ENCODE measurements around the gene PZP. TPM values are rescaled to one million over a fixed set of nuclear protein-coding genes. Genes with fewer than 3 reads are reported as not detected.

The PZP gene
- total and polyA plus RNA-seq, 2 of the 13 experiments (the other 11 are each of a cell fraction or from before 2014, with no cell fraction given) = 0.07 to 0.89 TPM

DNA sequence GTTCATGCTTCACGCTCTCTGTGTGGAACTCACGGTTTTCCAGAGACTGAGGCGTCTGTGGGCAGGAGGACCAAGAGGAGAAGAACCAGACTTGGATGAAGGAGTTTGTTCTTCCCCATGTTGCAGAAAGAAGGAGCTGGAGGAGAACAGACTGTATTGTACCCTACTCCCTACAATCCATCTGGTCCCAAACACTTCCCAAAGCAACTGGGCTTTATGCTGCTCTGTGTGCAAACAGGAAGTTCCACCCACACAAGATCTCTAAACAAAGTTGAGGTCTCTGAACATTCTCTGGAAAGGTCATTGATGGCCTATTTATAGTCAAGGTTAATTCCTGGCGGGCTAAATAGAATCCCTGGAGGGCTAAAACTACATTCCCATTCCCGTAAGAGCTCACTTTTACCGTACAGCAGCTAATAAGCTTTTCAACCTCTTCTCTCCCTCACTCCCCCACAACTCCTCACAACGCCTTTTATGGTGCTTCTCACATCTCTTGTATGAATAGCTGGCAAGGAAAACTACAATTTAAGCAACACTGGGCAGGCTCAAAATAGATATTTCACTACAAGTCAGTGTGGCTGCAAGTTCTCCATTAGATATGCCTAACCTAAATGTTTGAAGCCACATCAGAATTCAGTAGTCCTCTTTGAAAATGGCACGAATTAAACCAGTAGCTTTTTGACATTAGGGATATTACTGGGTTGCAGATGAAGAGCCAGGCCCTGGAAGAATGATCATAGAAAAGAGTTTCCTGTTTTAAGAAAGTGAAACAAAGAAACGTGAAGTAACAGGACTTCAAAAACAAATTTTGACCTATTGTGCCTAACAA, 92.2 kb downstream of the PZP start, which contains the start of gene A2M (continued):
- TF ChIP-seq, protein P1, sequence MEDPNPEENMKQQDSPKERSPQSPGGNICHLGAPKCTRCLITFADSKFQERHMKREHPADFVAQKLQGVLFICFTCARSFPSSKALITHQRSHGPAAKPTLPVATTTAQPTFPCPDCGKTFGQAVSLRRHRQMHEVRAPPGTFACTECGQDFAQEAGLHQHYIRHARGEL (CRISPR knock-in tag; IDR thresholded peaks at IDR 0.05) = no peak
- TF ChIP-seq ZMYM4 (CRISPR knock-in tag; IDR thresholded peaks at IDR 0.05) = peak; percentile 84
- TF ChIP-seq MED8 (CRISPR knock-in tag; IDR thresholded peaks at IDR 0.05; ENCODE audit: insufficient replicate concordance) = peak; percentile 80
- TF ChIP-seq ZNF382 (CRISPR knock-in tag; IDR thresholded peaks at IDR 0.05; ENCODE audit: borderline replicate concordance) = no peak
- TF ChIP-seq, protein P2, sequence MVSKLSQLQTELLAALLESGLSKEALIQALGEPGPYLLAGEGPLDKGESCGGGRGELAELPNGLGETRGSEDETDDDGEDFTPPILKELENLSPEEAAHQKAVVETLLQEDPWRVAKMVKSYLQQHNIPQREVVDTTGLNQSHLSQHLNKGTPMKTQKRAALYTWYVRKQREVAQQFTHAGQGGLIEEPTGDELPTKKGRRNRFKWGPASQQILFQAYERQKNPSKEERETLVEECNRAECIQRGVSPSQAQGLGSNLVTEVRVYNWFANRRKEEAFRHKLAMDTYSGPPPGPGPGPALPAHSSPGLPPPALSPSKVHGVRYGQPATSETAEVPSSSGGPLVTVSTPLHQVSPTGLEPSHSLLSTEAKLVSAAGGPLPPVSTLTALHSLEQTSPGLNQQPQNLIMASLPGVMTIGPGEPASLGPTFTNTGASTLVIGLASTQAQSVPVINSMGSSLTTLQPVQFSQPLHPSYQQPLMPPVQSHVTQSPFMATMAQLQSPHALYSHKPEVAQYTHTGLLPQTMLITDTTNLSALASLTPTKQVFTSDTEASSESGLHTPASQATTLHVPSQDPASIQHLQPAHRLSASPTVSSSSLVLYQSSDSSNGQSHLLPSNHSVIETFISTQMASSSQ (IDR thresholded peaks at IDR 0.05; ENCODE audit: low read depth) = peak; percentile 67
- TF ChIP-seq, protein P2 (CRISPR knock-in tag; IDR thresholded peaks at IDR 0.05; ENCODE audit: borderline replicate concordance) = peak; percentile 93; the same call in 1 of the 2 replicates
- TF ChIP-seq ZKSCAN1 (IDR thresholded peaks at IDR 0.05; ENCODE audit: low read length) = no peak
- TF ChIP-seq ZSCAN31 (CRISPR knock-in tag; IDR thresholded peaks at IDR 0.05; ENCODE audit: low read depth) = peak; percentile 62; the same call in 1 of the 2 replicates
- TF ChIP-seq, protein P3, sequence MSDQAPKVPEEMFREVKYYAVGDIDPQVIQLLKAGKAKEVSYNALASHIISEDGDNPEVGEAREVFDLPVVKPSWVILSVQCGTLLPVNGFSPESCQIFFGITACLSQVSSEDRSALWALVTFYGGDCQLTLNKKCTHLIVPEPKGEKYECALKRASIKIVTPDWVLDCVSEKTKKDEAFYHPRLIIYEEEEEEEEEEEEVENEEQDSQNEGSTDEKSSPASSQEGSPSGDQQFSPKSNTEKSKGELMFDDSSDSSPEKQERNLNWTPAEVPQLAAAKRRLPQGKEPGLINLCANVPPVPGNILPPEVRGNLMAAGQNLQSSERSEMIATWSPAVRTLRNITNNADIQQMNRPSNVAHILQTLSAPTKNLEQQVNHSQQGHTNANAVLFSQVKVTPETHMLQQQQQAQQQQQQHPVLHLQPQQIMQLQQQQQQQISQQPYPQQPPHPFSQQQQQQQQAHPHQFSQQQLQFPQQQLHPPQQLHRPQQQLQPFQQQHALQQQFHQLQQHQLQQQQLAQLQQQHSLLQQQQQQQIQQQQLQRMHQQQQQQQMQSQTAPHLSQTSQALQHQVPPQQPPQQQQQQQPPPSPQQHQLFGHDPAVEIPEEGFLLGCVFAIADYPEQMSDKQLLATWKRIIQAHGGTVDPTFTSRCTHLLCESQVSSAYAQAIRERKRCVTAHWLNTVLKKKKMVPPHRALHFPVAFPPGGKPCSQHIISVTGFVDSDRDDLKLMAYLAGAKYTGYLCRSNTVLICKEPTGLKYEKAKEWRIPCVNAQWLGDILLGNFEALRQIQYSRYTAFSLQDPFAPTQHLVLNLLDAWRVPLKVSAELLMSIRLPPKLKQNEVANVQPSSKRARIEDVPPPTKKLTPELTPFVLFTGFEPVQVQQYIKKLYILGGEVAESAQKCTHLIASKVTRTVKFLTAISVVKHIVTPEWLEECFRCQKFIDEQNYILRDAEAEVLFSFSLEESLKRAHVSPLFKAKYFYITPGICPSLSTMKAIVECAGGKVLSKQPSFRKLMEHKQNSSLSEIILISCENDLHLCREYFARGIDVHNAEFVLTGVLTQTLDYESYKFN (CRISPR knock-in tag; conservative IDR thresholded peaks at IDR 0.05) = peak; percentile 82
- no peak for TF ChIP-seq CREB1 (IDR thresholded peaks at IDR 0.05)
- peak; percentile 75 for TF ChIP-seq CREB1 (CRISPR knock-in tag; IDR thresholded peaks at IDR 0.05)
- TF ChIP-seq SP140L (CRISPR knock-in tag; IDR thresholded peaks at IDR 0.05; ENCODE audit: borderline replicate concordance) = peak; percentile 61; the same call in 1 of the 2 replicates
- peak in 1 of 2 experiments; percentile 96; a peak in 2 of 4 replicates for TF ChIP-seq KLF16 (CRISPR knock-in tag; IDR thresholded peaks at IDR 0.05)
- TF ChIP-seq ZNF615 (CRISPR knock-in tag; IDR thresholded peaks at IDR 0.05; ENCODE audit: borderline replicate concordance) = 0 out of 2 replicates have a peak, but pooled peaks have one; percentile 80
- peak; percentile 90; the same call in 1 of the 2 replicates for TF ChIP-seq ZNF878 (CRISPR knock-in tag; IDR thresholded peaks at IDR 0.05)
- peak; percentile 88 for TF ChIP-seq NFIC (IDR thresholded peaks at IDR 0.05; ENCODE audit: low read length)
- TF ChIP-seq KAT2B (IDR thresholded peaks at IDR 0.05; ENCODE audit: borderline replicate concordance, low read depth, low read length) = no peak
- TF ChIP-seq NKX3-1 (CRISPR knock-in tag; IDR thresholded peaks at IDR 0.05) = peak; percentile 89
- TF ChIP-seq SAP130 (CRISPR knock-in tag; IDR thresholded peaks at IDR 0.05; ENCODE audit: low read depth) = peak; percentile 99
- TF ChIP-seq SIX1 (CRISPR knock-in tag; IDR thresholded peaks at IDR 0.05; ENCODE audit: borderline replicate concordance) = peak; percentile 69
